IMR-90 (cell line): ENCODE measurements around the gene CCDC184.

Source experiments
- POLR2A ChIP-seq: IDR thresholded peaks from 2 replicates; pipeline ENCODE4 v1.6.1; 2012; ENCODE audit warnings: mild to moderate bottlenecking, low read depth, low read length
- TF ChIP-seq, protein P1 (sequence below): conservative IDR thresholded peaks from 2 replicates; pipeline ENCODE4 v1.5.1; 2012; ENCODE audit warnings: mild to moderate bottlenecking, low read depth, low read length, improper control_type of control experiment
- TF ChIP-seq, protein P2 (sequence below): fragments of 150-350 bp; IDR thresholded peaks from 2 replicates; pipeline ENCODE4 v1.6.1; 2017; ENCODE audit warnings: mild to moderate bottlenecking, antibody characterized with exemption, low read length, low read depth

DNA sequence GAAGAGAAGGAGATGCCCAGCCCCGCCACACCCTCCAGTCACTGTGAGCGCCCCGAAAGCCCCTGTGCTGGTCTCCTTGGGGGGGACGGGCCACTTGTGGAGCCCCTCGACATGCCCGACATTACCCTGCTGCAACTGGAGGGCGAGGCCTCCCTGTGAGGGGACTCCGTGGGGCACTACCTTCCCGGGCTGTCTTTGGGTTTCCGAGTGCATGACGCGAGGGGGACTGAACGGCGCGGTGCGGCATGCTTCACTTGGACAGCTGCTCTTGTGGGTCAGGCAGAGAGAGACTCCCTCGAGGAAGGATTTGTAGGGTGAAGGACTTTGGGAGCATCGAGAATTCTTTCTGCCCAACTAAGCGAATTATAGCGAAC is 1.1 kb downstream of the CCDC184 start:
- TF ChIP-seq, protein P1, sequence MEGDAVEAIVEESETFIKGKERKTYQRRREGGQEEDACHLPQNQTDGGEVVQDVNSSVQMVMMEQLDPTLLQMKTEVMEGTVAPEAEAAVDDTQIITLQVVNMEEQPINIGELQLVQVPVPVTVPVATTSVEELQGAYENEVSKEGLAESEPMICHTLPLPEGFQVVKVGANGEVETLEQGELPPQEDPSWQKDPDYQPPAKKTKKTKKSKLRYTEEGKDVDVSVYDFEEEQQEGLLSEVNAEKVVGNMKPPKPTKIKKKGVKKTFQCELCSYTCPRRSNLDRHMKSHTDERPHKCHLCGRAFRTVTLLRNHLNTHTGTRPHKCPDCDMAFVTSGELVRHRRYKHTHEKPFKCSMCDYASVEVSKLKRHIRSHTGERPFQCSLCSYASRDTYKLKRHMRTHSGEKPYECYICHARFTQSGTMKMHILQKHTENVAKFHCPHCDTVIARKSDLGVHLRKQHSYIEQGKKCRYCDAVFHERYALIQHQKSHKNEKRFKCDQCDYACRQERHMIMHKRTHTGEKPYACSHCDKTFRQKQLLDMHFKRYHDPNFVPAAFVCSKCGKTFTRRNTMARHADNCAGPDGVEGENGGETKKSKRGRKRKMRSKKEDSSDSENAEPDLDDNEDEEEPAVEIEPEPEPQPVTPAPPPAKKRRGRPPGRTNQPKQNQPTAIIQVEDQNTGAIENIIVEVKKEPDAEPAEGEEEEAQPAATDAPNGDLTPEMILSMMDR: no peak
- TF ChIP-seq POLR2A: no peak
- TF ChIP-seq, protein P2, sequence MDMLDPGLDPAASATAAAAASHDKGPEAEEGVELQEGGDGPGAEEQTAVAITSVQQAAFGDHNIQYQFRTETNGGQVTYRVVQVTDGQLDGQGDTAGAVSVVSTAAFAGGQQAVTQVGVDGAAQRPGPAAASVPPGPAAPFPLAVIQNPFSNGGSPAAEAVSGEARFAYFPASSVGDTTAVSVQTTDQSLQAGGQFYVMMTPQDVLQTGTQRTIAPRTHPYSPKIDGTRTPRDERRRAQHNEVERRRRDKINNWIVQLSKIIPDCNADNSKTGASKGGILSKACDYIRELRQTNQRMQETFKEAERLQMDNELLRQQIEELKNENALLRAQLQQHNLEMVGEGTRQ: no peak
